ENCODE measurements around the gene CRISPLD2. TPM values are rescaled to one million over a fixed set of nuclear protein-coding genes. Genes with fewer than 3 reads are reported as not detected.

CRISPLD2 gene
- total RNA-seq, 1 donor from 2014 or later: 9.0 TPM

GRCh38 chr16:84950906-84951305, 131.1 kb downstream of the CRISPLD2 start:
- DNase-seq: no peak
- no peak overlapping the region for H3K27ac Mint-ChIP-seq (ENCODE audit: unreplicated experiment)

GRCh38 chr16:84952335-84953189, 132.8 kb downstream of the CRISPLD2 start:
- TF ChIP-seq CTCF (IDR thresholded peaks at IDR 0.05; ENCODE audit: partially characterized antibody, unreplicated experiment): peak; percentile 98
- Mint-ChIP-seq H3K27me3 (ENCODE audit: unreplicated experiment) (peaks cover 2% of the 10 kb centered on the region), H3K4me1 (ENCODE audit: low read depth, unreplicated experiment) (peaks cover 11% of the 10 kb centered on the region), H3K4me3 (ENCODE audit: unreplicated experiment) (no peak overlapping the region), H3K27ac (ENCODE audit: unreplicated experiment) (no peak overlapping the region), H3K36me3 (ENCODE audit: unreplicated experiment) (no peaks in the 10 kb centered on the region), H3K9me3 (ENCODE audit: unreplicated experiment) (peaks cover 2% of the 10 kb centered on the region)
- peak; percentile 72 for DNase-seq

More at GRCh38 chr16:84950906-84951305, 131.1 kb downstream of the CRISPLD2 start:
- Mint-ChIP-seq H3K9me3 (ENCODE audit: unreplicated experiment) (peaks cover 4% of the 10 kb centered on the region), H3K4me3 (ENCODE audit: unreplicated experiment) (no peak overlapping the region), H3K36me3 (ENCODE audit: unreplicated experiment) (no peaks in the 10 kb centered on the region), H3K4me1 (ENCODE audit: low read depth, unreplicated experiment) (peaks cover 11% of the 10 kb centered on the region), H3K27me3 (ENCODE audit: unreplicated experiment) (peaks cover 2% of the 10 kb centered on the region)
- TF ChIP-seq CTCF (IDR thresholded peaks at IDR 0.05; ENCODE audit: partially characterized antibody, unreplicated experiment): peak; percentile 32

- peaks cover 11% of the 10 kb centered on the region for H3K4me1 Mint-ChIP-seq (ENCODE audit: low read depth, unreplicated experiment)
- TF ChIP-seq CTCF (IDR thresholded peaks at IDR 0.05; ENCODE audit: partially characterized antibody, unreplicated experiment): no peak
- H3K4me3 Mint-ChIP-seq (ENCODE audit: unreplicated experiment): no peak overlapping the region
- H3K27ac Mint-ChIP-seq (ENCODE audit: unreplicated experiment): no peak overlapping the region
- peaks cover 2% of the 10 kb centered on the region for H3K9me3 Mint-ChIP-seq (ENCODE audit: unreplicated experiment)
- DNase-seq: no peak
- H3K36me3 Mint-ChIP-seq (ENCODE audit: unreplicated experiment): no peaks in the 10 kb centered on the region
- H3K27me3 Mint-ChIP-seq (ENCODE audit: unreplicated experiment): peaks cover 2% of the 10 kb centered on the region
Measured at GRCh38 chr16:84953190-84953746, 133.5 kb downstream of the CRISPLD2 start.

- DNase-seq: no peak
- Mint-ChIP-seq H3K36me3 (ENCODE audit: unreplicated experiment) (no peaks in the 10 kb centered on the region), H3K4me1 (ENCODE audit: low read depth, unreplicated experiment) (peaks cover 7% of the 10 kb centered on the region), H3K27ac (ENCODE audit: unreplicated experiment) (no peak overlapping the region), H3K4me3 (ENCODE audit: unreplicated experiment) (no peak overlapping the region), H3K27me3 (ENCODE audit: unreplicated experiment) (no peaks in the 10 kb centered on the region), H3K9me3 (ENCODE audit: unreplicated experiment) (no peaks in the 10 kb centered on the region)
- no peak for TF ChIP-seq CTCF (IDR thresholded peaks at IDR 0.05; ENCODE audit: partially characterized antibody, unreplicated experiment)
Measured at GRCh38 chr16:84955427-84955826, 135.6 kb downstream of the CRISPLD2 start.

GRCh38 chr16:84957192-84957591, 137.4 kb downstream of the CRISPLD2 start:
- Mint-ChIP-seq H3K4me3 (ENCODE audit: unreplicated experiment) (no peak overlapping the region), H3K27me3 (ENCODE audit: unreplicated experiment) (peaks cover 2% of the 10 kb centered on the region), H3K36me3 (ENCODE audit: unreplicated experiment) (no peaks in the 10 kb centered on the region), H3K27ac (ENCODE audit: unreplicated experiment) (no peak overlapping the region), H3K9me3 (ENCODE audit: unreplicated experiment) (no peaks in the 10 kb centered on the region), H3K4me1 (ENCODE audit: low read depth, unreplicated experiment) (peaks cover 7% of the 10 kb centered on the region)
- no peak for TF ChIP-seq CTCF (IDR thresholded peaks at IDR 0.05; ENCODE audit: partially characterized antibody, unreplicated experiment)
- DNase-seq: no peak
